Activated naive CD4-positive, alpha-beta T cell treated with anti-CD3 and anti-CD28 coated beads for 36 hours (primary cell): ENCODE measurements around the gene PSME2. TPM values are rescaled to one million over a fixed set of nuclear protein-coding genes. Genes with fewer than 3 reads are reported as not detected.
A peak's percentile ranks its signal among the peaks of the same experiment; 100 is the strongest.

Source experiments
- CTCF ChIA-PET: fragments of 350-600 bp; sonication (Branson Sonifier 250); formaldehyde crosslinking; loops from one replicate; lab custom pipeline; 2021; ENCODE audit warnings: antibody characterized with exemption; lab: Charles Lee
- DNase-seq: peaks from one replicate; pipeline ENCODE4 v3.0.0-alpha.2; 2020
- H3K27ac Mint-ChIP-seq: one replicate; pipeline ENCODE4 v1.8.0; 2021; ENCODE audit warnings: mild to moderate bottlenecking, mixed read lengths
- H3K27me3 Mint-ChIP-seq: one replicate; pipeline ENCODE4 v1.8.0; 2021; ENCODE audit warnings: low read depth, mixed read lengths
- H3K36me3 Mint-ChIP-seq: one replicate; pipeline ENCODE4 v1.8.0; 2021; ENCODE audit warnings: low read depth, mixed read lengths
- H3K4me1 Mint-ChIP-seq: one replicate; pipeline ENCODE4 v1.8.0; 2021; ENCODE audit warnings: low read depth, mixed read lengths
- H3K4me3 Mint-ChIP-seq: one replicate; pipeline ENCODE4 v1.8.0; 2021; ENCODE audit warnings: mild to moderate bottlenecking, moderate library complexity, mixed read lengths
- H3K9me3 Mint-ChIP-seq: one replicate; pipeline ENCODE4 v1.8.0; 2021; ENCODE audit warnings: mixed read lengths
- intact Hi-C: fragments of 100-400 bp; cut with micrococcal nuclease; formaldehyde crosslinking; loops from one replicate; pipeline ENCODE4 v1.15.1; 2023
- total RNA-seq, 2 experiments: library from RNA; stranded (reverse); gene quantifications; one replicate each; pipeline ENCODE4 v1.2.3, GENCODE V29; 2021

Gene PSME2
- total RNA-seq, 2 experiments from 2014 or later = 392 to 404 TPM

DNA sequence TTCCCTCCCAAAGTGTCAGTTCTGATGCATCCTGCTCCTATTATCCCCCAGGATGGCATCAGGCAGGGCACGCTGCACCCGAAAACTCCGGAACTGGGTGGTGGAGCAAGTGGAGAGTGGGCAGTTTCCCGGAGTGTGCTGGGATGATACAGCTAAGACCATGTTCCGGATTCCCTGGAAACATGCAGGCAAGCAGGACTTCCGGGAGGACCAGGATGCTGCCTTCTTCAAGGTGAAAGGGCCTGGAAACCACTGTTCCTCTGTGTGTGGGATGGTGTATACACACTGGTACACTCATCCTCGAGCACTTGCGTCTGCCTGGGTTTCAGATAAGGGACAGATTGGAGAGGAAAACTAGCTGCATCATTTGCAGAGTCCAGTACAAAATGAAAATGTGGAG lies 15.7 kb upstream of the PSME2 start:
- Mint-ChIP-seq H3K9me3 (no peaks in the 10 kb centered on the region), H3K27me3 (no peaks in the 10 kb centered on the region), H3K27ac (peak overlapping the region; percentile 100), H3K4me1 (peaks cover 47% of the 10 kb centered on the region), H3K4me3 (peak overlapping the region; percentile 99), H3K36me3 (peaks cover 65% of the 10 kb centered on the region)
- peak; percentile 27 for DNase-seq
- intact Hi-C loops = loop anchor here (5.0 kb wide), 1 partner anchor 435 kb away; no protein-coding TSS in a partner anchor
- CTCF ChIA-PET = interaction anchor here (0.7 to 4.7 kb wide), 15 partner anchors 9 to 136 kb away, joined by 3 to 63 read pairs (median 9); partner anchors contain the start of genes DCAF11, DHRS1, EMC9 and NOP9

DNA sequence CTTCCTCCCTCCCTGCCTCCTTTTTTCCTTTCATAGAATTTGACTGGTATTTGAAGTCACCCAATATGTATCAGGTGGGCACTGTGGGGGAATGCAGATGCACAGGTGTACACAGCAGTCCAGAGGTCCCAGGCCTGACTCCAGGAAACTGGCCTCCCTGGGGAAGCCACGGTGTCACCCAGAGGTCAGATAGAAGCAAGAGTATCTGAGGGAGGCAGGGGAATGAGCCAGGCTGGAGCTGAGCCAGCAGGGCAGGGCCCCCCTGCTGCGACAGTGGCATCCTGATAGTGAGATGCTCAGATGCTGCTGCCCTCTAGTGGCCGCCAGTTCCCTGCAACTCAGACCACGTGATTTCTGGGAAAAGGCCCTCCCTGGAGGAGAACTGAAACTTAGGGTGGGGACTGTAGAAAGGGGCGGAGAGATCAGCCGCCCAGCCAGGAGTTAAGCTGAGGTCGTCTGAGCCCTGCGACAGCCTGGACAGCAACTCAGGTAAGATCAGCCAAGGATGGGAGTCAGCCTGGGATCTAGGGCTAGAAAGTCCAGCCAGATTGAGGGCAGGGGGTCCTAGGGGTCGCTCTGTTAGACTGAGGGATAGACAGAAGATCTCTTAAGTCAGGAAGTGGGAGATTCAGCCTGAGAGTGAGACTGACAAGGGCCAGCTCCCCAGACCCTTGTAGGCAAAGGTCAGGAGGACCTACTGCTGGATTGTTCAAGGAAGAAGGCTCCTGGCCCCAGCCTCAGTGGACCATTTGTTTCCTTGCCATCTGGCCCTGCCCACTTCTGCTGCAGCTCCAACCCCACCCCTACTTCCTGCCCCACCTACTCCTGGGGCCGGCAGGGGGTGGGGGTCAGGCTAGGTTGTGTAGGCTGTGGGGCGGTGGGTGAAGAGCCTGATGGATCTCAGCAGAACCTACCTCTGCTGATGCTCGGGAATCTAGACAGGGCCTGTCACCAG lies 14.7 kb upstream of the PSME2 start, which contains the start of gene IRF9:
Gene IRF9, plus strand, starts transcription at position 416 of the 955 bp plus-strand sequence. CDS start 880 bp downstream, outside the sequence.
- Mint-ChIP-seq H3K9me3 (no peaks in the 10 kb centered on the region), H3K27me3 (no peaks in the 10 kb centered on the region), H3K4me1 (peaks cover 43% of the 10 kb centered on the region), H3K36me3 (peaks cover 66% of the 10 kb centered on the region), H3K27ac (peak within 1 kb of the TSS; percentile 100), H3K4me3 (peak within 1 kb of the TSS; percentile 99)
- intact Hi-C loops = loop anchor here (1.0 to 5.0 kb wide), 22 partner anchors 14 to 840 kb away; partner anchors contain the start of genes CHMP4A, DCAF11, DHRS4L2 and EMC9
- CTCF ChIA-PET = interaction anchor here (0.5 to 4.7 kb wide), 26 partner anchors 10 to 276 kb away, joined by 3 to 63 read pairs (median 6); partner anchors contain the start of genes CHMP4A, CIDEB, DCAF11 and DHRS1
- peak; percentile 99 for DNase-seq

DNA sequence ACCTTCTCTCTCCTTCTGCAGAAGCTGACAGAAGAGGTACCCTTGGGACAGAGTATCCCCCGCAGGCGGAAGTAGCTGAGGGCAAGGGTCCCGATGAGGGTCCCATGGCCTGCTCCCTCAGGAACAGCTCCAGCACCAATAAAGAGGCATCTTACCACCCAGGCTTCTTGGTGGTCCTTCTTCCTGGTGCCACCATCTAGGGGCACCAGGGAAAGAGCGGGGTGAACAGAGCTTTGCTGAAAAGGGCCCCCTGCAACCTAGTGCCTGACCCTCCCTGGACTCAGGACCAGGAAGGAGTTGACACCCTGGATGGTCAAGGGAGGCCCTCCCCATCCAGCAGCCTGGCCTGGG lies 14.1 kb upstream of the PSME2 start:
- H3K4me3 Mint-ChIP-seq = peak overlapping the region; percentile 99
- H3K36me3 Mint-ChIP-seq = peaks cover 66% of the 10 kb centered on the region
- intact Hi-C loops = loop anchor here (2.0 to 5.0 kb wide), 3 partner anchors 52 to 840 kb away; partner anchors contain the start of genes CHMP4A and PABPN1

DNA sequence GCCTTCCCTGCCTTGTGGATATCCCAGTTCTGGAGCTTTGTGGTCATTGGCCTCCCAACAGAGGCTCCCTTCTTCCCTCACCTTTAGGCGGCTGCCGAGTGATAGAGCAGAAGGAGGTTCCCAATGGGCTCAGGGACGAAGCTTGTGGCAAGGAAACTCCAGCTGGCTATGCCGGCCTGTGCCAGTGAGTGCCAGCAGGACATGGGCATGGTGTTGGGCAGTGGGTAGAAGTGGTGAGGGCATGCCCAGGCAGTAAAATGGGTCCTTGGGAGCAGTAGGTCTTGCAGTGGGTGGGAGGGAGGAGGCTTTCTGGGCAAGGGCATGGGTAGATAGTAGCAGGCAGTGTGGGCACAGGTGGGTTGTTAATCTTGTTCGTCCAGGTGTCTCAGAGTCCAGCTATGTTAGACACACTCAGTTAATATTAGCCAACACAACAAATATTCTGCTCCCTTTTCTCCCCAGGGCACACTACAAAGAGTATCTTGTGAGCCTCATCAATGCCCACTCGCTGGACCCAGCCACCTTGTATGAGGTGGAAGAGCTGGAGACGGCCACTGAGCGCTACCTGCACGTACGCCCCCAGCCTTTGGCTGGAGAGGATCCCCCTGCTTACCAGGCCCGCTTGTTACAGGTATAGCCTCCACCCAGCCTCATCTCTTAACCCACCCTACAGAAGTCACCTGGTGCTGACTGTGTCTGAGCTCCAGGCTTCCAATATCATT lies 13.5 kb upstream of the PSME2 start:
- Mint-ChIP-seq H3K27me3 (no peaks in the 10 kb centered on the region), H3K27ac (peak overlapping the region; percentile 100), H3K9me3 (no peaks in the 10 kb centered on the region), H3K4me3 (no peak overlapping the region), H3K4me1 (peaks cover 36% of the 10 kb centered on the region), H3K36me3 (peaks cover 63% of the 10 kb centered on the region)
- CTCF ChIA-PET = interaction anchor here (0.5 to 4.7 kb wide), 14 partner anchors 8 to 104 kb away, joined by 3 to 63 read pairs (median 13); partner anchors contain the start of genes CHMP4A, DCAF11, EMC9 and IPO4
- DNase-seq = no peak
- intact Hi-C loops = loop anchor here (2.0 to 5.0 kb wide), 3 partner anchors 53 to 839 kb away; partner anchors contain the start of genes CHMP4A and PABPN1

More for the DNA sequence above, 14.1 kb upstream of the PSME2 start:
- no peak for DNase-seq
- H3K9me3 Mint-ChIP-seq = no peaks in the 10 kb centered on the region
- H3K27ac Mint-ChIP-seq = peak overlapping the region; percentile 100
- no peaks in the 10 kb centered on the region for H3K27me3 Mint-ChIP-seq
- CTCF ChIA-PET = interaction anchor here (0.5 to 4.7 kb wide), 19 partner anchors 9 to 148 kb away, joined by 3 to 63 read pairs (median 9); partner anchors contain the start of genes CHMP4A, CIDEB, DCAF11 and DHRS1
- H3K4me1 Mint-ChIP-seq = peaks cover 40% of the 10 kb centered on the region

DNA sequence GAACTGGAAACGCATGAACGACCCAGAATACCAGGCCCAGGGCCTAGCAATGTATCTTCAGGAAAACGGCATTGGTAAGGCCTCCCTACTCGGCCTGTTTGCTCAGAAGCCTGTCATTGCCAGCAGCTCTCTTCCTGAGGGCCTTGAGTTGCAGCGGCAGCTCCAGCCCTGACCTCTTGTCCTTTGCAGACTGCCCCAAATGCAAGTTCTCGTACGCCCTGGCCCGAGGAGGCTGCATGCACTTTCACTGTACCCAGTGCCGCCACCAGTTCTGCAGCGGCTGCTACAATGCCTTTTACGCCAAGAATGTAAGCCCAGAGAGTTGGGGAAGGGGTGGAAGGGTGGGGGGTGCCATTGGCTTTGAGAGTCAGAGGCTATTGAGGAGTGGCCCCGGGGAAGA lies 10.9 kb upstream of the PSME2 start:
- Mint-ChIP-seq H3K36me3 (peaks cover 53% of the 10 kb centered on the region), H3K4me3 (no peak overlapping the region), H3K27ac (peak overlapping the region; percentile 21), H3K9me3 (no peaks in the 10 kb centered on the region), H3K4me1 (peaks cover 15% of the 10 kb centered on the region), H3K27me3 (no peaks in the 10 kb centered on the region)
- CTCF ChIA-PET = no interaction called here
- intact Hi-C loops = no loop called here
- DNase-seq = no peak

DNA sequence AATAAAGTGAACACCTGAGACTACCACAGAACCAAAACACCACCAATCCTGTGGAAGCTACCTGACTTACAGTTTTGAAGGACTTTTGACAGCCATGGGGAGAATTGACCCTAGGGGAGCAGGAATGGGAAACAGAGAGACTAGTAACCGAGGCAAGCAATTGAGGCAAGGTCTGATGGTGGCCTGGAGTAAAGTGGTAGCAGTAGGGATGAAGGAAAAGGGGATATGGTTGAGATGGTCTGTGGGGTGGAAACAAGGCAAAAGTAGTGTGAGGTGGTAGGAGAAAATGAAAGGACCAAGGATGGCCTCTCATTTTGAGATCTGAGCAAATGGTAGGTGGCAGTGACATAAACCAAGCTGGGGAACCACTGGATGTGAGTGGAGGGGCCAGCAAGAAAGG lies 10.4 kb upstream of the PSME2 start:
- peaks cover 10% of the 10 kb centered on the region for H3K4me1 Mint-ChIP-seq
- peaks cover 51% of the 10 kb centered on the region for H3K36me3 Mint-ChIP-seq
- no peaks in the 10 kb centered on the region for H3K9me3 Mint-ChIP-seq
- no peak overlapping the region for H3K4me3 Mint-ChIP-seq
- intact Hi-C loops = no loop called here
- CTCF ChIA-PET = no interaction called here
- H3K27me3 Mint-ChIP-seq = no peaks in the 10 kb centered on the region
- DNase-seq = no peak
- H3K27ac Mint-ChIP-seq = peak overlapping the region; percentile 11

DNA sequence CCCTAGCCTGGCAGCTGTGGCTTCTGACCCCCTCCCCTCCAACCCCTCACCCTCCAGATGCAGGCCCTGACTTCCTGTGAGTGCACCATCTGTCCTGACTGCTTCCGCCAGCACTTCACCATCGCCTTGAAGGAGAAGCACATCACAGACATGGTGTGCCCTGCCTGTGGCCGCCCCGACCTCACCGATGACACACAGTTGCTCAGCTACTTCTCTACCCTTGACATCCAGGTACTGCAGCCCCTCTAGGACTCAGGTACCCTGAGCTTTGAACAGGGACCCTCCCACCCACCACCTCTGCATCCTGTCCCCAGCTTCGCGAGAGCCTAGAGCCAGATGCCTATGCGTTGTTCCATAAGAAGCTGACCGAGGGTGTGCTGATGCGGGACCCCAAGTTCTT lies 8.7 kb upstream of the PSME2 start:
- no peak for DNase-seq
- Mint-ChIP-seq H3K4me3 (no peak overlapping the region), H3K4me1 (peaks cover 2% of the 10 kb centered on the region), H3K36me3 (peaks cover 52% of the 10 kb centered on the region), H3K27ac (peak overlapping the region; percentile 72), H3K27me3 (no peaks in the 10 kb centered on the region), H3K9me3 (no peaks in the 10 kb centered on the region)
- CTCF ChIA-PET = interaction anchor here (1.3 kb wide), 1 partner anchor 9 kb away, joined by 5 read pairs; the partner anchor contains the start of gene PSME2
- intact Hi-C loops = no loop called here

DNA sequence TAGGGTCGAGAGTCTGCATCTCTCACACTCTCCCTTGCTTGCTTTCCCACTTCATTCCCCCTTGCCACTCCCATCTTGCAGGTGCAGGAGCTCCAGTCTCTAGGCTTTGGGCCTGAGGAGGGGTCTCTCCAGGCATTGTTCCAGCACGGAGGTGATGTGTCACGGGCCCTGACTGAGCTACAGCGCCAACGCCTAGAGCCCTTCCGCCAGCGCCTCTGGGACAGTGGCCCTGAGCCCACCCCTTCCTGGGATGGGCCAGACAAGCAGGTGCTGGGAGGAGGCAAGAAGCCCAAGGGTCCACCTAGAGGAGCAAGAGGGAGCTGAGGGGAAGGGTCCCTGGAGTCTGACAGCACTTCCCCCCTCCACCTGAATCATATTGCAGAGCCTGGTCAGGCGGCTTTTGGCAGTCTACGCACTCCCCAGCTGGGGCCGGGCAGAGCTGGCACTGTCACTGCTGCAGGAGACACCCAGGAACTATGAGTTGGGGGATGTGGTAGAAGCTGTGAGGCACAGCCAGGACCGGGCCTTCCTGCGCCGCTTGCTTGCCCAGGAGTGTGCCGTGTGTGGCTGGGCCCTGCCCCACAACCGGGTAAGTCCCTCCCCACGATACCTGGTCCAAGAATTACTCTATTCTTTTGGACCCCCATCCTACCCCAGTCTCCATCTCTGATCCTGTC lies 5.1 kb upstream of the PSME2 start:
- Mint-ChIP-seq H3K4me3 (no peak overlapping the region), H3K27me3 (no peaks in the 10 kb centered on the region), H3K36me3 (peaks cover 47% of the 10 kb centered on the region), H3K9me3 (no peaks in the 10 kb centered on the region), H3K4me1 (peaks cover 20% of the 10 kb centered on the region), H3K27ac (no peak overlapping the region)
- DNase-seq = no peak
- intact Hi-C loops = no loop called here
- CTCF ChIA-PET = interaction anchor here (0.6 to 4.5 kb wide), 4 partner anchors 10 to 42 kb away, joined by 3 to 23 read pairs (median 4); partner anchors contain the start of gene IRF9

DNA sequence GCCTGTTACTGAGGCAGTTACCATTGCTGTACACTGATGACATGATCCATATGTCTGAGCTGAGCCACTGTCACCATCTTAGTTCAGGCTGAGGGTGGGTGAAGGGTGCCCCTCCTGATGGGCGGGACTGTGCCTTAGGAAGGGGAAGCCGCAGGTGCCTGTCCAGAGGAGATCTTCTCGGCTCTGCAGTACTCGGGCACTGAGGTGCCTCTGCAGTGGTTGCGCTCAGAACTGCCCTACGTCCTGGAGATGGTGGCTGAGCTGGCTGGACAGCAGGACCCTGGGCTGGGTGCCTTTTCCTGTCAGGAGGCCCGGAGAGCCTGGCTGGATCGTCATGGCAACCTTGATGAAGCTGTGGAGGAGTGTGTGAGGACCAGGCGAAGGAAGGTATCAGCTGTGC lies 4.6 kb upstream of the PSME2 start:
- H3K4me3 Mint-ChIP-seq = no peak overlapping the region
- no peaks in the 10 kb centered on the region for H3K27me3 Mint-ChIP-seq
- DNase-seq = no peak
- peaks cover 21% of the 10 kb centered on the region for H3K4me1 Mint-ChIP-seq
- H3K36me3 Mint-ChIP-seq = peaks cover 51% of the 10 kb centered on the region
- H3K27ac Mint-ChIP-seq = no peak overlapping the region
- intact Hi-C loops = no loop called here
- CTCF ChIA-PET = interaction anchor here (0.6 to 4.5 kb wide), 4 partner anchors 11 to 156 kb away, joined by 3 to 23 read pairs (median 4); partner anchors contain the start of gene IRF9
- H3K9me3 Mint-ChIP-seq = no peaks in the 10 kb centered on the region

DNA sequence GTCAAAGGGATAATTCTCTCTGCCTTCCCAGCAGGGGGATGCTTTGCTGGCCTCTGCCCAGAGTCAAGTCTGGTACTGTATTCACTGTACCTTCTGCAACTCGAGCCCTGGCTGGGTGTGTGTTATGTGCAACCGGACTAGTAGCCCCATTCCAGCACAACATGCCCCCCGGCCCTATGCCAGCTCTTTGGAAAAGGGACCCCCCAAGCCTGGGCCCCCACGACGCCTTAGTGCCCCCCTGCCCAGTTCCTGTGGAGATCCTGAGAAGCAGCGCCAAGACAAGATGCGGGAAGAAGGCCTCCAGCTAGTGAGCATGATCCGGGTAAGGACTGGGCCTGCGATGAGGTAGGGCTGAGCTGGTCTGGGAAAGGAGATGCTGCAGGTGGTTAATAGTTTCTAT lies 4.2 kb upstream of the PSME2 start:
- Mint-ChIP-seq H3K4me3 (no peak overlapping the region), H3K36me3 (peaks cover 51% of the 10 kb centered on the region), H3K27me3 (no peaks in the 10 kb centered on the region), H3K4me1 (peaks cover 25% of the 10 kb centered on the region), H3K9me3 (no peaks in the 10 kb centered on the region), H3K27ac (no peak overlapping the region)
- CTCF ChIA-PET = interaction anchor here (0.6 to 4.5 kb wide), 2 partner anchors 11 to 157 kb away, joined by 3 to 23 read pairs; partner anchors contain the start of gene IRF9
- DNase-seq = no peak
- intact Hi-C loops = no loop called here

DNA sequence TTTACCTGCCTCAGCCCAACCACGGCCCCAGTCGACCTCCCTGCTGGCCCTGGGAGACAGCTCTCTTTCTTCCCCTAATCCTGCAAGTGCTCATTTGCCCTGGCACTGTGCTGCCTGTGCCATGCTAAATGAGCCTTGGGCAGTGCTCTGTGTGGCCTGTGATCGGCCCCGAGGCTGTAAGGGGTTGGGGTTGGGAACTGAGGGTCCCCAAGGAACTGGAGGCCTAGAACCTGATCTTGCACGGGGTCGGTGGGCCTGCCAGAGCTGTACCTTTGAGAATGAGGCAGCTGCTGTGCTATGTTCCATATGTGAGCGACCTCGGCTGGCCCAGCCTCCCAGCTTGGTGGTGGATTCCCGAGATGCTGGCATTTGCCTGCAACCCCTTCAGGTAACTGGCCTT lies 3.7 kb upstream of the PSME2 start:
- intact Hi-C loops = no loop called here
- no peaks in the 10 kb centered on the region for H3K27me3 Mint-ChIP-seq
- no peak overlapping the region for H3K27ac Mint-ChIP-seq
- CTCF ChIA-PET = interaction anchor here (0.9 to 4.5 kb wide), 2 partner anchors 11 to 92 kb away, joined by 3 to 23 read pairs; partner anchors contain the start of genes IRF9 and TINF2
- H3K4me1 Mint-ChIP-seq = peaks cover 30% of the 10 kb centered on the region
- no peaks in the 10 kb centered on the region for H3K9me3 Mint-ChIP-seq
- no peak for DNase-seq
- no peak overlapping the region for H3K4me3 Mint-ChIP-seq
- peaks cover 53% of the 10 kb centered on the region for H3K36me3 Mint-ChIP-seq
